ENCODE results near the gene VRK2. TPM values are rescaled to one million over a fixed set of nuclear protein-coding genes. Genes with fewer than 3 reads are reported as not detected.

VRK2 gene
- total RNA-seq, 1 experiment from 2014 or later, result 33.0 TPM

DNA sequence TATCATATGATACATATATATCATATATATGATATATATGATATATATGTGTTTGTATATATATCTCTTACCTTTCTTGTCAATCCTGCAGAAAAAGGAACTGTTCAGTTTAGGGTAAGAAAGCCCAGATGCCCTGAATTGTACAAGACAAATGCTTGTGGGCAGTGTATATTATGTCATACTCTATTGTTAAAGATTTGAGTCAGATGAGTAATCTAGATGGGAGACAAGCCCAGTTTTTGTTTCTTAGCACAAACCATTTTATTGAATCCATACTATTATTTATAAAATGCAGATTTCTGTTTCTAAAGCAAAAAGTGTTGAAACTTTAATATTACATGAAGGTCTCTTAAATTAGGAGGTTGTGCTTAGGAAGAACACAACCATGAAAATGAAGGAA is 90.6 kb downstream of the VRK2 start:
- no peak overlapping the region for H3K4me2 ChIP-seq (ENCODE audit: low read length)
- H3K9me2 ChIP-seq (ENCODE audit: insufficient read depth), result no peaks in the 10 kb centered on the region
- no peaks in the 10 kb centered on the region for H3K9me3 ChIP-seq (ENCODE audit: control insufficient read depth in 1 of 2, insufficient read depth in 1 of 2, low read depth in 1 of 2, low read length in 2 of 2)
- intact Hi-C loops (cut with micrococcal nuclease), result loop anchor here (10.0 kb wide), 2 partner anchors 232 to 418 kb away; no protein-coding TSS in a partner anchor
- H3K27me3 ChIP-seq (ENCODE audit: insufficient read depth, low read length), result no peaks in the 10 kb centered on the region
- no peak overlapping the region for H3K4me3 ChIP-seq (replicated peaks in 1 of 2; ENCODE audit: low read depth in 1 of 2, low read length in 2 of 2)
- DNase-seq (ENCODE audit: low read depth, low spot score), result no peak
- CTCF ChIA-PET, result no interaction called here
- RAD21 ChIA-PET (ENCODE audit: low non-redundant PET in 1 of 2, low total read pairs in 2 of 2, uncharacterized antibody in 2 of 2, unreplicated experiment in 2 of 2), result no interaction called here
- no TSS peak for BruUV-seq (replicated peaks)
- no peak overlapping the region for H3K27ac ChIP-seq (ENCODE audit: low read depth, low read length)
- no peak overlapping the region for H3K9ac ChIP-seq (ENCODE audit: low read length)
- no peak overlapping the region for H2AFZ ChIP-seq (ENCODE audit: low read depth, low read length, poor library complexity, severe bottlenecking)
- no peak for TF ChIP-seq POLR2A (IDR thresholded peaks at IDR 0.05; ENCODE audit: borderline replicate concordance, extremely low read depth, insufficient read depth, insufficient read length)
- no peak for TF ChIP-seq ELF1 (IDR thresholded peaks at IDR 0.05; ENCODE audit: borderline replicate concordance, low read depth)
- peaks cover 0 to 3% of the 10 kb centered on the region in 2 experiments; a peak in 1 of 4 replicates for H3K4me1 ChIP-seq (ENCODE audit: control insufficient read depth in 1 of 2, insufficient read depth in 2 of 2, low read length in 2 of 2)
- POLR2A ChIA-PET, result no interaction called here
- H4K20me1 ChIP-seq (ENCODE audit: insufficient read depth), result no peaks in the 10 kb centered on the region
- no peaks in the 10 kb centered on the region for H3K79me2 ChIP-seq (ENCODE audit: insufficient read depth, low read length)
- no peaks in the 10 kb centered on the region for H3K36me3 ChIP-seq (ENCODE audit: control insufficient read depth in 1 of 2, insufficient read depth in 2 of 2, low read length in 2 of 2)
- ATAC-seq, result no peak

GRCh38 chr2:58137856-58138255 is 91.2 kb downstream of the VRK2 start:
- no peak overlapping the region for H3K27ac ChIP-seq (ENCODE audit: low read depth, low read length)
- H3K4me2 ChIP-seq (ENCODE audit: low read length), result no peak overlapping the region
- no peak overlapping the region for H3K4me3 ChIP-seq (replicated peaks in 1 of 2; ENCODE audit: low read depth in 1 of 2, low read length in 2 of 2)
- ChIA-PET POLR2A (no interaction called here), CTCF (interaction anchor here (1.4 kb wide), 1 partner anchor 232 kb away, joined by 3 read pairs; no protein-coding TSS in a partner anchor), RAD21 (ENCODE audit: low non-redundant PET in 1 of 2, low total read pairs in 2 of 2, uncharacterized antibody in 2 of 2, unreplicated experiment in 2 of 2) (no interaction called here)
- no peaks in the 10 kb centered on the region for H4K20me1 ChIP-seq (ENCODE audit: insufficient read depth)
- peaks cover 0 to 3% of the 10 kb centered on the region in 2 experiments; a peak in 1 of 4 replicates for H3K4me1 ChIP-seq (ENCODE audit: control insufficient read depth in 1 of 2, insufficient read depth in 2 of 2, low read length in 2 of 2)
- H3K36me3 ChIP-seq (ENCODE audit: control insufficient read depth in 1 of 2, insufficient read depth in 2 of 2, low read length in 2 of 2), result no peaks in the 10 kb centered on the region
- no TSS peak for BruUV-seq (replicated peaks)
- ATAC-seq (no peak), DNase-seq (ENCODE audit: low read depth, low spot score) (no peak)
- H2AFZ ChIP-seq (ENCODE audit: low read depth, low read length, poor library complexity, severe bottlenecking), result no peak overlapping the region
- no peak overlapping the region for H3K9ac ChIP-seq (ENCODE audit: low read length)
- no peaks in the 10 kb centered on the region for H3K9me3 ChIP-seq (ENCODE audit: control insufficient read depth in 1 of 2, insufficient read depth in 1 of 2, low read depth in 1 of 2, low read length in 2 of 2)
- H3K27me3 ChIP-seq (ENCODE audit: insufficient read depth, low read length), result no peaks in the 10 kb centered on the region
- intact Hi-C loops (cut with micrococcal nuclease), result loop anchor here (10.0 kb wide), 2 partner anchors 233 to 417 kb away; no protein-coding TSS in a partner anchor
- H3K79me2 ChIP-seq (ENCODE audit: insufficient read depth, low read length), result no peaks in the 10 kb centered on the region
- no peaks in the 10 kb centered on the region for H3K9me2 ChIP-seq (ENCODE audit: insufficient read depth)
- TF ChIP-seq ZNF274 (IDR thresholded peaks at IDR 0.05; ENCODE audit: low read depth, low read length) (no peak), SRF (IDR thresholded peaks at IDR 0.05; ENCODE audit: low read depth) (no peak), EGR1 (IDR thresholded peaks at IDR 0.05; ENCODE audit: low read depth) (no peak), FOSL1 (IDR thresholded peaks at IDR 0.05; ENCODE audit: low read depth) (no peak), ELF1 (IDR thresholded peaks at IDR 0.05; ENCODE audit: borderline replicate concordance, low read depth) (no peak), CBX3 (IDR thresholded peaks at IDR 0.05; ENCODE audit: low read depth) (no peak), POLR2A (IDR thresholded peaks at IDR 0.05; ENCODE audit: borderline replicate concordance, extremely low read depth, insufficient read depth, insufficient read length) (no peak), JUND (IDR thresholded peaks at IDR 0.05) (no peak), SIN3A (IDR thresholded peaks at IDR 0.05; ENCODE audit: low read depth) (no peak)
- TF ChIP-seq, protein P1, sequence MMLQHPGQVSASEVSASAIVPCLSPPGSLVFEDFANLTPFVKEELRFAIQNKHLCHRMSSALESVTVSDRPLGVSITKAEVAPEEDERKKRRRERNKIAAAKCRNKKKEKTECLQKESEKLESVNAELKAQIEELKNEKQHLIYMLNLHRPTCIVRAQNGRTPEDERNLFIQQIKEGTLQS (IDR thresholded peaks at IDR 0.05), result no peak
- TF ChIP-seq, protein P2, sequence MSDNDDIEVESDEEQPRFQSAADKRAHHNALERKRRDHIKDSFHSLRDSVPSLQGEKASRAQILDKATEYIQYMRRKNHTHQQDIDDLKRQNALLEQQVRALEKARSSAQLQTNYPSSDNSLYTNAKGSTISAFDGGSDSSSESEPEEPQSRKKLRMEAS (IDR thresholded peaks at IDR 0.05), result no peak
- TF ChIP-seq, protein P3, sequence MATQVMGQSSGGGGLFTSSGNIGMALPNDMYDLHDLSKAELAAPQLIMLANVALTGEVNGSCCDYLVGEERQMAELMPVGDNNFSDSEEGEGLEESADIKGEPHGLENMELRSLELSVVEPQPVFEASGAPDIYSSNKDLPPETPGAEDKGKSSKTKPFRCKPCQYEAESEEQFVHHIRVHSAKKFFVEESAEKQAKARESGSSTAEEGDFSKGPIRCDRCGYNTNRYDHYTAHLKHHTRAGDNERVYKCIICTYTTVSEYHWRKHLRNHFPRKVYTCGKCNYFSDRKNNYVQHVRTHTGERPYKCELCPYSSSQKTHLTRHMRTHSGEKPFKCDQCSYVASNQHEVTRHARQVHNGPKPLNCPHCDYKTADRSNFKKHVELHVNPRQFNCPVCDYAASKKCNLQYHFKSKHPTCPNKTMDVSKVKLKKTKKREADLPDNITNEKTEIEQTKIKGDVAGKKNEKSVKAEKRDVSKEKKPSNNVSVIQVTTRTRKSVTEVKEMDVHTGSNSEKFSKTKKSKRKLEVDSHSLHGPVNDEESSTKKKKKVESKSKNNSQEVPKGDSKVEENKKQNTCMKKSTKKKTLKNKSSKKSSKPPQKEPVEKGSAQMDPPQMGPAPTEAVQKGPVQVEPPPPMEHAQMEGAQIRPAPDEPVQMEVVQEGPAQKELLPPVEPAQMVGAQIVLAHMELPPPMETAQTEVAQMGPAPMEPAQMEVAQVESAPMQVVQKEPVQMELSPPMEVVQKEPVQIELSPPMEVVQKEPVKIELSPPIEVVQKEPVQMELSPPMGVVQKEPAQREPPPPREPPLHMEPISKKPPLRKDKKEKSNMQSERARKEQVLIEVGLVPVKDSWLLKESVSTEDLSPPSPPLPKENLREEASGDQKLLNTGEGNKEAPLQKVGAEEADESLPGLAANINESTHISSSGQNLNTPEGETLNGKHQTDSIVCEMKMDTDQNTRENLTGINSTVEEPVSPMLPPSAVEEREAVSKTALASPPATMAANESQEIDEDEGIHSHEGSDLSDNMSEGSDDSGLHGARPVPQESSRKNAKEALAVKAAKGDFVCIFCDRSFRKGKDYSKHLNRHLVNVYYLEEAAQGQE (IDR thresholded peaks at IDR 0.05; ENCODE audit: low read depth), result no peak
